Ovary (tissue), 3 donors: ENCODE measurements around the gene ST3GAL6.

Source experiments
- CTCF ChIP-seq, 3 donors: fragments of 450-650 bp in 2 of 3; fragments of 200-600 bp in 1 of 3; IDR thresholded peaks; one replicate each; pipeline versions ENCODE4 v1.5.1 to v1.8.0; 2016 to 2022; ENCODE audit warnings: antibody characterized with exemption in 3 of 3, mild to moderate bottlenecking in 1 of 3
- EP300 ChIP-seq: sonication (generic); formaldehyde crosslinking; IDR thresholded peaks from one replicate; pipeline ENCODE4 v1.6.1; 2017; ENCODE audit warnings: antibody characterized with exemption
- POLR2A ChIP-seq: fragments of 450-650 bp; IDR thresholded peaks from one replicate; pipeline ENCODE4 v1.6.1; 2017; ENCODE audit warnings: antibody characterized with exemption, mild to moderate bottlenecking, moderate library complexity
- donor health status: DM: no; HTN: no; CAD: no.

DNA sequence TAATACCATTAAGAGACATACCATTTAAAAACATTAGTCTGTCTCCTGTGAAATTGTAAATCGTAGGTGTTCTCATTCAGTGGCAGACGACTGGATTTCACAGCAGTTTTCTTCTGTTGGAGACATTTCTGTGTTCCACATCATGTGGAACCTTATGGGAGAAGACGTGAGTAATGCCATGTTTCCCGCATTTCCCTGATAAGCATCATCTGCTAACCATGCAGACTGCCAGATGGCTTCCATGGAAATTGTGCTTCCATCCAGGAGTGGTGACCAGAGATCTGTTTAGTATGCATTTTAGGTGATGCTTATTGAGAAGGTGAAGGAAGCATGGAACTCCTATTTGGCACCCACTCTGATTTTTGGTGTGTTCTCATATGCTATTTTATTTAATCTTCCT, 28.4 kb upstream of the ST3GAL6 start:
- TF ChIP-seq CTCF (IDR thresholded peaks at IDR 0.05) (no peak), POLR2A (no peak), EP300 (no peak)
